Endothelial cell of umbilical vein (primary cell): ENCODE measurements around the gene CHRM2. TPM values are rescaled to one million over a fixed set of nuclear protein-coding genes. Genes with fewer than 3 reads are reported as not detected.

ENCODE experiments used
- BruUV-seq: library from RNA; stranded (reverse); fragments of 400-500 nt; replicated peaks from 2 replicates; lab custom pipeline; 2021; lab: Mats Ljungman, UMichigan
- CTCF ChIA-PET: fragments of 300-600, 350-600 bp; sonication (Branson Sonifier 250); formaldehyde crosslinking; loops from one replicate; lab custom pipeline; 2021; ENCODE audit warnings: antibody characterized with exemption, inconsistent platforms; lab: Charles Lee
- POLR2A ChIA-PET: fragments of 300-600, 350-600 bp; sonication (Branson Sonifier 250); formaldehyde crosslinking; loops from one replicate; lab custom pipeline; 2021; ENCODE audit warnings: antibody characterized with exemption, inconsistent platforms; lab: Charles Lee
- DNase-seq: peaks from one replicate; pipeline ENCODE4 v3.0.0-alpha.2; 2011; ENCODE audit warnings: low read depth, low spot score
- FAIRE-seq: peaks from 2 replicates; lab custom pipeline; 2011; peaks lifted over from hg19 to GRCh38; lab: Jason Lieb, UNC
- H2AFZ ChIP-seq: 2 replicates; pipeline ENCODE4 v1.6.0; 2012; ENCODE audit warnings: low read depth, low read length, control low read depth, inconsistent platforms
- H3K27ac ChIP-seq: 2 replicates; pipeline ENCODE4 v1.5.1; 2011; ENCODE audit warnings: low read depth, mild to moderate bottlenecking, control low read depth, low read length, moderate library complexity; ENCODE audit not compliant: insufficient read depth
- H3K27me3 ChIP-seq, 2 experiments: 2 replicates each; pipeline versions ENCODE4 v1.6.0 to v1.6.1; 2011; ENCODE audit warnings: low read length in 2 of 2, mixed read lengths in 1 of 2; ENCODE audit not compliant: control insufficient read depth in 2 of 2, insufficient read depth in 2 of 2
- H3K36me3 ChIP-seq, 2 experiments: 2 replicates in 1 of 2; 3 replicates in 1 of 2; pipeline ENCODE4 v1.5.1; 2011; ENCODE audit warnings: low read length in 2 of 2, mild to moderate bottlenecking in 1 of 2, moderate library complexity in 1 of 2; ENCODE audit not compliant: control insufficient read depth in 2 of 2, insufficient read depth in 2 of 2; ENCODE audit errors: extremely low read depth in 1 of 2
- H3K4me1 ChIP-seq: 3 replicates; pipeline ENCODE4 v1.5.1; 2011; ENCODE audit warnings: mild to moderate bottlenecking, low read length; ENCODE audit not compliant: control insufficient read depth, insufficient read depth; ENCODE audit errors: extremely low read depth
- H3K4me2 ChIP-seq: 2 replicates; pipeline ENCODE4 v1.6.1; 2011; ENCODE audit warnings: low read length, control low read depth, mixed read lengths; ENCODE audit not compliant: insufficient read depth
- H3K4me3 ChIP-seq, 3 experiments: fragments of 200-600 bp in 1 of 3; sonication (generic), shearing (Covaris generic) in 1 of 3; replicated peaks in 1 of 3; 2 replicates each; pipeline ENCODE4 v1.5.1; 2011 to 2016; ENCODE audit warnings: control low read depth in 3 of 3, low read length in 3 of 3, mild to moderate bottlenecking in 2 of 3, inconsistent platforms in 1 of 3, low read depth in 1 of 3, moderate library complexity in 1 of 3; ENCODE audit not compliant: insufficient read depth in 1 of 3
- H3K79me2 ChIP-seq: 2 replicates; pipeline ENCODE4 v1.6.0; 2012; ENCODE audit warnings: low read length, inconsistent platforms; ENCODE audit not compliant: control insufficient read depth, insufficient read depth
- H3K9ac ChIP-seq: replicated peaks from 2 replicates; pipeline ENCODE3; 2011; ENCODE audit warnings: low read length, control low read depth; ENCODE audit not compliant: insufficient read depth; ENCODE audit errors: extremely low read depth
- H3K9me1 ChIP-seq: replicated peaks from 3 replicates; pipeline ENCODE4 v1.6.0; 2011; ENCODE audit warnings: mild to moderate bottlenecking, low read length; ENCODE audit not compliant: control insufficient read depth, insufficient read depth; ENCODE audit errors: extremely low read depth
- H3K9me3 ChIP-seq: replicated peaks from 2 replicates; pipeline ENCODE4 v1.5.1; 2012; ENCODE audit warnings: low read length, inconsistent platforms; ENCODE audit not compliant: control insufficient read depth, insufficient read depth
- H4K20me1 ChIP-seq: replicated peaks from 2 replicates; pipeline ENCODE3; 2011; ENCODE audit warnings: mild to moderate bottlenecking, low read length; ENCODE audit not compliant: control insufficient read depth, insufficient read depth; ENCODE audit errors: extremely low read depth
- EZH2 ChIP-seq: IDR thresholded peaks from 2 replicates; pipeline ENCODE4 v1.6.1; 2012; ENCODE audit warnings: borderline replicate concordance, low read depth, mild to moderate bottlenecking, moderate library complexity, low read length, inconsistent platforms; ENCODE audit not compliant: severe bottlenecking
- FOS ChIP-seq: IDR thresholded peaks from 2 replicates; pipeline ENCODE4 v1.6.1; 2011; ENCODE audit warnings: mild to moderate bottlenecking, low read length, moderate library complexity, borderline replicate concordance; ENCODE audit not compliant: insufficient read depth
- GATA2 ChIP-seq: IDR thresholded peaks from 2 replicates; pipeline ENCODE4 v1.7.0; 2011; ENCODE audit warnings: low read depth, mild to moderate bottlenecking, moderate library complexity, mixed read lengths, low read length; ENCODE audit not compliant: insufficient read length, insufficient read depth
- JUN ChIP-seq: IDR thresholded peaks from 2 replicates; pipeline ENCODE4 v1.6.1; 2011; ENCODE audit warnings: borderline replicate concordance, low read depth; ENCODE audit not compliant: insufficient read length, insufficient read depth
- MYC ChIP-seq: IDR thresholded peaks from one replicate; pipeline ENCODE4 v1.6.1; 2011; ENCODE audit warnings: mild to moderate bottlenecking, low read depth, low read length
- POLR2A ChIP-seq: IDR thresholded peaks from 2 replicates; pipeline ENCODE4 v1.6.1; 2012; ENCODE audit warnings: low read depth, mild to moderate bottlenecking, control low read depth, low read length
- POLR2AphosphoS5 ChIP-seq: IDR thresholded peaks from 2 replicates; pipeline ENCODE4 v1.6.1; 2012; ENCODE audit warnings: low read depth, mild to moderate bottlenecking, control low read depth, low read length, moderate library complexity; ENCODE audit not compliant: insufficient read depth
- dilution Hi-C: fragments of 300-500 bp; cut with MboI; formaldehyde crosslinking; loops from one replicate; pipeline ENCODE4 v1.15.0; 2019; ENCODE audit warnings: low sequenced_read_pairs; ENCODE audit not compliant: extremely low pct_ligation_motif_present
- intact Hi-C: fragments of 100-400 bp; cut with micrococcal nuclease; formaldehyde crosslinking; loops from one replicate; pipeline ENCODE4 v1.10.0; 2022
- polyA plus RNA-seq, 4 experiments: library from polyadenylated mRNA; depleted of rRNA in 3 of 4; stranded (reverse) in 3 of 4; unstranded in 1 of 4; fragments of >200 nt; gene quantifications; 2 replicates each; pipeline versions ENCODE4 v1.2.1 to v1.2.3, GENCODE V29; 2011 to 2012; ENCODE audit warnings: missing spikeins in 1 of 4
- total RNA-seq: library from RNA; stranded (reverse); gene quantifications from 2 replicates; pipeline ENCODE4 v1.2.3, GENCODE V29; 2021
- TF ChIP-seq, protein P1 (sequence below), 2 donors: IDR thresholded peaks; 1 replicate in 1 of 2; 2 replicates in 1 of 2; pipeline ENCODE4 v1.5.1; 2011; ENCODE audit warnings: low read length in 2 of 2, mild to moderate bottlenecking in 2 of 2, moderate library complexity in 2 of 2, control low read depth in 1 of 2, inconsistent platforms in 1 of 2, low read depth in 1 of 2; ENCODE audit not compliant: insufficient read depth in 1 of 2; ENCODE audit errors: extremely low read depth in 1 of 2
- TF ChIP-seq, protein P2 (sequence below): IDR thresholded peaks from 2 replicates; pipeline ENCODE4 v1.6.1; 2011; ENCODE audit not compliant: insufficient read depth, insufficient read length

The CHRM2 gene
- total and polyA plus RNA-seq, 2 donors (not counting 3 experiments of a cell fraction or from before 2014, with no cell fraction given) = not detected

GRCh38 chr7:136884492-136884891, 16.0 kb downstream of the CHRM2 start:
- BruUV-seq = no TSS peak
- intact Hi-C loops (no loop called here), dilution Hi-C loops (no loop called here)
- no peaks in the 10 kb centered on the region for H4K20me1 ChIP-seq
- no peak overlapping the region for H2AFZ ChIP-seq
- H3K27me3 ChIP-seq = peaks cover 2% of the 10 kb centered on the region in 2 experiments
- no peaks in the 10 kb centered on the region for H3K4me1 ChIP-seq
- no peak for TF ChIP-seq FOS
- no peak for TF ChIP-seq POLR2AphosphoS5
- TF ChIP-seq POLR2A = no peak
- TF ChIP-seq EZH2 = no peak
- TF ChIP-seq, protein P1, sequence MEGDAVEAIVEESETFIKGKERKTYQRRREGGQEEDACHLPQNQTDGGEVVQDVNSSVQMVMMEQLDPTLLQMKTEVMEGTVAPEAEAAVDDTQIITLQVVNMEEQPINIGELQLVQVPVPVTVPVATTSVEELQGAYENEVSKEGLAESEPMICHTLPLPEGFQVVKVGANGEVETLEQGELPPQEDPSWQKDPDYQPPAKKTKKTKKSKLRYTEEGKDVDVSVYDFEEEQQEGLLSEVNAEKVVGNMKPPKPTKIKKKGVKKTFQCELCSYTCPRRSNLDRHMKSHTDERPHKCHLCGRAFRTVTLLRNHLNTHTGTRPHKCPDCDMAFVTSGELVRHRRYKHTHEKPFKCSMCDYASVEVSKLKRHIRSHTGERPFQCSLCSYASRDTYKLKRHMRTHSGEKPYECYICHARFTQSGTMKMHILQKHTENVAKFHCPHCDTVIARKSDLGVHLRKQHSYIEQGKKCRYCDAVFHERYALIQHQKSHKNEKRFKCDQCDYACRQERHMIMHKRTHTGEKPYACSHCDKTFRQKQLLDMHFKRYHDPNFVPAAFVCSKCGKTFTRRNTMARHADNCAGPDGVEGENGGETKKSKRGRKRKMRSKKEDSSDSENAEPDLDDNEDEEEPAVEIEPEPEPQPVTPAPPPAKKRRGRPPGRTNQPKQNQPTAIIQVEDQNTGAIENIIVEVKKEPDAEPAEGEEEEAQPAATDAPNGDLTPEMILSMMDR (IDR thresholded peaks at IDR 0.05; ENCODE audit: extremely low read depth in 1 of 2, insufficient read depth in 1 of 2, low read depth in 1 of 2, low read length in 2 of 2) = no peak
- TF ChIP-seq GATA2 = no peak
- TF ChIP-seq JUN = no peak
- TF ChIP-seq MYC = no peak
- TF ChIP-seq, protein P2, sequence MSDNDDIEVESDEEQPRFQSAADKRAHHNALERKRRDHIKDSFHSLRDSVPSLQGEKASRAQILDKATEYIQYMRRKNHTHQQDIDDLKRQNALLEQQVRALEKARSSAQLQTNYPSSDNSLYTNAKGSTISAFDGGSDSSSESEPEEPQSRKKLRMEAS = no peak
- H3K9me3 ChIP-seq = no peaks in the 10 kb centered on the region
- CTCF ChIA-PET = interaction anchor here (1.6 kb wide), 1 partner anchor 11 kb away, joined by 7 read pairs; no protein-coding TSS in a partner anchor
- POLR2A ChIA-PET = no interaction called here
- no peaks in the 10 kb centered on the region for H3K36me3 ChIP-seq
- H3K4me3 ChIP-seq = no peak overlapping the region
- DNase-seq = no peak
- H3K4me2 ChIP-seq = no peak overlapping the region
- H3K79me2 ChIP-seq = no peaks in the 10 kb centered on the region
- no peak overlapping the region for H3K9ac ChIP-seq
- H3K27ac ChIP-seq = no peak overlapping the region
- no peak for FAIRE-seq
- no peaks in the 10 kb centered on the region for H3K9me1 ChIP-seq
